ENCODE results near the gene MAP3K14. TPM values are rescaled to one million over a fixed set of nuclear protein-coding genes. Genes with fewer than 3 reads are reported as not detected.

Gene MAP3K14
- total RNA-seq, 1 experiment from 2014 or later, result 9.2 TPM

DNA sequence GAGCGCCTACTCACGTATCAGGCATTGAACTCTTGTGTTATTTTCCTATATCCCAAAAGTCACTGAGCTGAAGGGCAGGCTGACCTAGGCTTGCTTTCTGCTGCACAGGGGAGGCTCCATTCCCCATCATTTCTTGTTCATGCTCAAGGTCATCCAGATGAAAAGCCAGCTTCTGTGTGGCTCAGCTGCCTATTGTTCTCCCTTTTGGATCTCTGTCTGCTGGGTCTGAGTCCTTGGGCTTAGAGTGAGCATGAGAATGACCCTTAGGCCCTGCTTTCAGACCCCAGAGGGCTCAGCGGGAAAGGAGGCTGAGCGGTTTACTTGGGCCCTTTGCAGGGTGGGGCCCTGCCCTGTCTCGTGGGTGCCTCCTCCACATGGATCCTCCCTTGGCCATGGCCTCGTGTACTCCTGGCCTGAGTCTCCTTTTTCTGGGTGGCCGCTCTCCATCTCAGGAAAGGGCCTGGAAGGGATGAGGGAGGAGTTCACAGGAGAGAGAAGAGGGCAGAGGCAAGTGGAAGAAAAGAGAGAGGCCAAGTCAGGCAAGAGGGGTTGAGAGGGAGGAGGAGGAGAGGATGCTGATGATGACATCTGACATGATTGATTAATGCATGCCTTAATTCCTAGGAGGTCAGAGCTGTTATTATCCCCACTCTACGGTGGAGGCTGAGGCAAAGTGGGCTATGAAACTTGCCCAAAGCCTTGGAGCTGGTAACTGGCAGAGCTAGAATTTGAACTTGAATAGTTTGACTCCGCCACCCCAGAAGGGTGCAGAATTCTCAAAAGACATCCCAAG lies 19.8 kb upstream of the MAP3K14 start:
- H3K36me3 Mint-ChIP-seq (ENCODE audit: insufficient read depth, unreplicated experiment), result no peaks in the 10 kb centered on the region
- H3K4me3 Mint-ChIP-seq (ENCODE audit: unreplicated experiment), result no peak overlapping the region
- H3K27me3 Mint-ChIP-seq (ENCODE audit: insufficient read depth, unreplicated experiment), result no peaks in the 10 kb centered on the region
- intact Hi-C loops (cut with micrococcal nuclease), result no loop called here
- H3K27ac Mint-ChIP-seq (ENCODE audit: low read depth, unreplicated experiment), result peak overlapping the region; percentile 57
- POLR2A ChIA-PET, result interaction anchor here (0.9 to 1.0 kb wide), 2 partner anchors 17 to 19 kb away, joined by 3 read pairs; partner anchors contain the start of gene MAP3K14
- TF ChIP-seq, protein P1, sequence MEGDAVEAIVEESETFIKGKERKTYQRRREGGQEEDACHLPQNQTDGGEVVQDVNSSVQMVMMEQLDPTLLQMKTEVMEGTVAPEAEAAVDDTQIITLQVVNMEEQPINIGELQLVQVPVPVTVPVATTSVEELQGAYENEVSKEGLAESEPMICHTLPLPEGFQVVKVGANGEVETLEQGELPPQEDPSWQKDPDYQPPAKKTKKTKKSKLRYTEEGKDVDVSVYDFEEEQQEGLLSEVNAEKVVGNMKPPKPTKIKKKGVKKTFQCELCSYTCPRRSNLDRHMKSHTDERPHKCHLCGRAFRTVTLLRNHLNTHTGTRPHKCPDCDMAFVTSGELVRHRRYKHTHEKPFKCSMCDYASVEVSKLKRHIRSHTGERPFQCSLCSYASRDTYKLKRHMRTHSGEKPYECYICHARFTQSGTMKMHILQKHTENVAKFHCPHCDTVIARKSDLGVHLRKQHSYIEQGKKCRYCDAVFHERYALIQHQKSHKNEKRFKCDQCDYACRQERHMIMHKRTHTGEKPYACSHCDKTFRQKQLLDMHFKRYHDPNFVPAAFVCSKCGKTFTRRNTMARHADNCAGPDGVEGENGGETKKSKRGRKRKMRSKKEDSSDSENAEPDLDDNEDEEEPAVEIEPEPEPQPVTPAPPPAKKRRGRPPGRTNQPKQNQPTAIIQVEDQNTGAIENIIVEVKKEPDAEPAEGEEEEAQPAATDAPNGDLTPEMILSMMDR (IDR thresholded peaks at IDR 0.05; ENCODE audit: unreplicated experiment), result no peak
- DNase-seq (ENCODE audit: unreplicated experiment), result no peak
- no TSS peak for BruUV-seq (replicated peaks)
- CTCF ChIA-PET, result interaction anchor here (0.7 kb wide), 1 partner anchor 304 kb away, joined by 4 read pairs; no protein-coding TSS in a partner anchor
- H3K4me1 Mint-ChIP-seq (ENCODE audit: insufficient read depth, unreplicated experiment), result peaks cover 3% of the 10 kb centered on the region
- no peaks in the 10 kb centered on the region for H3K9me3 Mint-ChIP-seq (ENCODE audit: unreplicated experiment)

DNA sequence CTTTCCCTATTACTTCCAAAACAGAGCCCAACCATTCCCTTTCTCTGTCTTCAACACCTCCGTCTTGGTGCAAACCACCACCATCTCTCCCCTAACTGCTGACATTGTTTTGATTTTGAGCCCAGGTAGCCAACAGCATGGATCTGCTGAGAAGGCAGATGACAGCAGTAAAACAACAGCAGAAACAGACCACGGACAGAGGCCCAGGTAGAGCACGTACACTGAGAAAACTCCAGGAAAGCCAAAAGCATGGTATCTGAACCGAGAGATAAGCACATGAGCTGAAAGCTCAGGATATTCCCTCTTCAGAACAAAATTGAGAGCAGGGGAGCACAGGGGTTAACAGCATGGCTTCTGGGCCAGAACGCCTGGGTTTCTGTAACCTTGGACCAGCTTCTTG lies 18.9 kb upstream of the MAP3K14 start:
- Mint-ChIP-seq H3K9me3 (ENCODE audit: unreplicated experiment) (no peaks in the 10 kb centered on the region), H3K36me3 (ENCODE audit: insufficient read depth, unreplicated experiment) (no peaks in the 10 kb centered on the region), H3K4me1 (ENCODE audit: insufficient read depth, unreplicated experiment) (no peaks in the 10 kb centered on the region), H3K27ac (ENCODE audit: low read depth, unreplicated experiment) (no peak overlapping the region), H3K27me3 (ENCODE audit: insufficient read depth, unreplicated experiment) (no peaks in the 10 kb centered on the region), H3K4me3 (ENCODE audit: unreplicated experiment) (no peak overlapping the region)
- TF ChIP-seq, protein P1 (IDR thresholded peaks at IDR 0.05; ENCODE audit: unreplicated experiment), result no peak
- BruUV-seq (replicated peaks), result no TSS peak
- CTCF ChIA-PET, result interaction anchor here (0.6 kb wide), 1 partner anchor 12 kb away, joined by 3 read pairs; no protein-coding TSS in a partner anchor
- no peak for DNase-seq (ENCODE audit: unreplicated experiment)
- intact Hi-C loops (cut with micrococcal nuclease), result no loop called here
- POLR2A ChIA-PET, result interaction anchor here (0.9 kb wide), 1 partner anchor 16 kb away, joined by 3 read pairs; no protein-coding TSS in a partner anchor

DNA sequence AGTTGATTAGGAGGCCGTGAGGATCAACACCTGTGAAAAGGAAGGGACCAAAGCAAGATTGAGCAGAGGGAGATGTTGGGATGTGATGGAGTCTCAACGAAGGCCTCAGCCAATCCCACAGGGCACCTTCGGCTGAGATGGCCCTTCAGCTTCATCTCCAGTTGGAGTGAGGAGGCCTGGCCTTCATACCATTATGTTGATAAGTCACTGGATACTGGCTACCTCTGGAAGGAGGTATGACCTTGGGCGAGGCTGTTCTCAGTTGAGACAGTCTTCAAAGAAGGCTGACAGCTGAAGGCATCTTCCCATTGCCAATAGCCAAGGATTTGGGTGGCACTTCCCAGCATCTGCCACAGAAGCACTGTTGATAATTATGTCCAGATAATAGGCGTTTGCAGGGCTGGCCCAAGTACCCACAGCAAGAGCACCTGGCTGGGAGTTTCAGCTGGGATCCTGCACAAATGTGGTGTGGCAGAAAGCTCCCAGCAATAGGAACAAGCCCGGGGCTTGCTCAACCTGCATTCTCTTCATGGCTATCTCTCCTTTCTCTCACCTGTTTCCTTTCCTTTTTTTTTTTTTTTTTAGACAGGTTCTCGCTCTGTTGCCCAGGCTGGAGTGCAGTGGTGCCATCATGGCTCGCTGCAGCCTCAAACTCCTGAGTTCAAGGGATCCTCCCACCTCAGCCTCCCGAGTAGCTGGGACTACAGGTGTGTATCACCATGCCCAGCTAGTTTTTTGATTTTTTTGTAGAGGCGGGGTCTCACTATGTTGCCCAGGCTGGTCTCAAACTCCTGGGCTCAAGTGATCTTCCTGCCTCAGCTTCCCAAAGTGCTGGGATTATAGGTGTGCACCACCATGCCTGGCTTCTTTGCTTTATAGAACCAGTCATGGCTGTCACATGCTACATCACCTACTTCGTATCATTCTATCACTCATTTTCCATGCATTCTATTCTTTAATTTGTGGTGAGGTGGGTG lies 18.2 kb upstream of the MAP3K14 start:
- Mint-ChIP-seq H3K27ac (ENCODE audit: low read depth, unreplicated experiment) (no peak overlapping the region), H3K36me3 (ENCODE audit: insufficient read depth, unreplicated experiment) (no peaks in the 10 kb centered on the region), H3K9me3 (ENCODE audit: unreplicated experiment) (no peaks in the 10 kb centered on the region), H3K4me3 (ENCODE audit: unreplicated experiment) (no peak overlapping the region), H3K4me1 (ENCODE audit: insufficient read depth, unreplicated experiment) (peaks cover under 1% of the 10 kb centered on the region), H3K27me3 (ENCODE audit: insufficient read depth, unreplicated experiment) (no peaks in the 10 kb centered on the region)
- TF ChIP-seq, protein P1 (IDR thresholded peaks at IDR 0.05; ENCODE audit: unreplicated experiment), result no peak
- ChIA-PET POLR2A (interaction anchor here (0.7 to 1.1 kb wide), 4 partner anchors 15 to 254 kb away, joined by 3 read pairs; no protein-coding TSS in a partner anchor), CTCF (interaction anchor here (0.6 kb wide), 1 partner anchor 11 kb away, joined by 3 read pairs; no protein-coding TSS in a partner anchor)
- no TSS peak for BruUV-seq (replicated peaks)
- intact Hi-C loops (cut with micrococcal nuclease), result no loop called here
- no peak for DNase-seq (ENCODE audit: unreplicated experiment)

DNA sequence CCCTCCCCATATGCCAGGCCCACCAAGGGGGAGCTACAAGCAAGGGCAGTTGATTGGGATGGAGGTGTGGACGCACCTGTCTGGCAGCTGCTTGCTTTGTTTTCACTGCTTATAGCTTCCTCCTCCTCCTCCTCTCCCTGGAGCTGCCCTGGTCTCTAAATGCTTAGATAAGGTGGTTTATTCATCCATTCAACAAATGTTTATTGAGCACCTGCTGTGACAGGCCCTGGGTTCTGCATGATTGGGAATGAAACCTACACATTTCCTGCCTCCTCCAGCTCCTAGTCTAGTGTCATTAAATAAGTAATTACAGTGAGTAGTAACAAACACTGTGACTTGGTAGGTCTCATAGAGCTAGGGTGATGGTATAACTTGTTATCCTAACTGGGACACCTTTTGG lies 17.4 kb upstream of the MAP3K14 start:
- BruUV-seq (replicated peaks), result no TSS peak
- POLR2A ChIA-PET, result interaction anchor here (0.5 to 1.1 kb wide), 4 partner anchors 14 to 254 kb away, joined by 3 to 4 read pairs (median 3); no protein-coding TSS in a partner anchor
- no peak overlapping the region for H3K4me3 Mint-ChIP-seq (ENCODE audit: unreplicated experiment)
- no peaks in the 10 kb centered on the region for H3K9me3 Mint-ChIP-seq (ENCODE audit: unreplicated experiment)
- no peaks in the 10 kb centered on the region for H3K27me3 Mint-ChIP-seq (ENCODE audit: insufficient read depth, unreplicated experiment)
- DNase-seq (ENCODE audit: unreplicated experiment), result no peak
- H3K4me1 Mint-ChIP-seq (ENCODE audit: insufficient read depth, unreplicated experiment), result peaks cover 7% of the 10 kb centered on the region
- H3K36me3 Mint-ChIP-seq (ENCODE audit: insufficient read depth, unreplicated experiment), result no peaks in the 10 kb centered on the region
- intact Hi-C loops (cut with micrococcal nuclease), result no loop called here
- CTCF ChIA-PET, result no interaction called here
- TF ChIP-seq, protein P1 (IDR thresholded peaks at IDR 0.05; ENCODE audit: unreplicated experiment), result no peak
- no peak overlapping the region for H3K27ac Mint-ChIP-seq (ENCODE audit: low read depth, unreplicated experiment)

Data from MCF 10A (cell line).